T-cell (primary cell): ENCODE results near the gene SPAG17. TPM values are rescaled to one million over a fixed set of nuclear protein-coding genes. Genes with fewer than 3 reads are reported as not detected.

Experiments
- ATAC-seq, 4 experiments: fragments of 200-7000 bp in 3 of 4; fragments of 150-1000 bp in 1 of 4; cut with Tn5 transposase; replicated peaks in 1 of 4; 1 replicate in 3 of 4; 2 replicates in 1 of 4; pipeline ENCODE4 v1.10.0; 2021; ENCODE audit warnings: moderate library complexity in 3 of 4, mild to moderate bottlenecking in 2 of 4, moderate number of reproducible peaks in 1 of 4
- CTCF ChIA-PET, 2 donors: fragments of 300-600 bp; sonication (Branson Sonifier 250); formaldehyde crosslinking; loops; one replicate each; lab custom pipeline; 2022; ENCODE audit warnings: antibody characterized with exemption in 2 of 2; lab: Charles Lee
- POLR2A ChIA-PET, 2 donors: fragments of 300-600 bp; sonication (Branson Sonifier 250); formaldehyde crosslinking; loops; one replicate each; lab custom pipeline; 2022; ENCODE audit warnings: antibody characterized with exemption in 2 of 2; lab: Charles Lee
- DNase-seq, 35 experiments: peaks; one replicate each; pipeline versions ENCODE4 v3.0.0 to v3.0.0-alpha.2; 2013 to 2023
- H3K27ac ChIP-seq: one replicate; pipeline ENCODE4 v1.5.1; 2013; ENCODE audit warnings: low read length
- H3K27me3 ChIP-seq, 2 experiments: replicated peaks in 1 of 2; 1 replicate in 1 of 2; 2 replicates in 1 of 2; pipeline versions ENCODE4 v1.6.1 to v1.7.0; 2013; ENCODE audit warnings: low read length in 1 of 2, mixed read lengths in 1 of 2; ENCODE audit not compliant: control insufficient read depth in 2 of 2, insufficient read depth in 2 of 2; ENCODE audit errors: extremely low read depth in 1 of 2
- H3K36me3 ChIP-seq, 2 donors: 1 replicate in 1 of 2; 2 replicates in 1 of 2; pipeline versions ENCODE4 v1.6.1 to v1.7.0; 2013; ENCODE audit warnings: low read length in 1 of 2; ENCODE audit not compliant: control insufficient read depth in 2 of 2, insufficient read depth in 1 of 2; ENCODE audit errors: extremely low read depth in 1 of 2
- H3K4me1 ChIP-seq, 2 experiments: 1 replicate in 1 of 2; 2 replicates in 1 of 2; pipeline versions ENCODE4 v1.6.1 to v1.7.0; 2013; ENCODE audit warnings: low read length in 2 of 2, mixed read lengths in 1 of 2; ENCODE audit not compliant: insufficient read depth in 2 of 2, control insufficient read depth in 1 of 2; ENCODE audit errors: extremely low read depth in 1 of 2
- H3K4me3 ChIP-seq, 2 donors: 1 replicate in 1 of 2; 2 replicates in 1 of 2; pipeline versions ENCODE4 v1.5.1 to v1.7.0; 2013; ENCODE audit warnings: mild to moderate bottlenecking in 2 of 2, low read length in 1 of 2, moderate library complexity in 1 of 2; ENCODE audit not compliant: control insufficient read depth in 1 of 2; ENCODE audit errors: extremely low read depth in 1 of 2
- H3K9me3 ChIP-seq: 2 replicates; pipeline ENCODE4 v1.7.0; 2013
- H3K27ac Mint-ChIP-seq, 2 donors: one replicate each; pipeline ENCODE4 v1.8.0; 2020 to 2021; ENCODE audit warnings: mild to moderate bottlenecking in 2 of 2, mixed read lengths in 2 of 2
- H3K27me3 Mint-ChIP-seq, 2 donors: one replicate each; pipeline ENCODE4 v1.8.0; 2021 to 2022; ENCODE audit warnings: mixed read lengths in 2 of 2
- H3K36me3 Mint-ChIP-seq: one replicate; pipeline ENCODE4 v1.8.0; 2021; ENCODE audit warnings: mixed read lengths
- H3K4me1 Mint-ChIP-seq, 3 donors: one replicate each; pipeline ENCODE4 v1.8.0; 2020 to 2022; ENCODE audit warnings: mixed read lengths in 3 of 3, mild to moderate bottlenecking in 1 of 3
- H3K4me3 Mint-ChIP-seq, 3 donors: one replicate each; pipeline ENCODE4 v1.8.0; 2020 to 2022; ENCODE audit warnings: mild to moderate bottlenecking in 3 of 3, mixed read lengths in 3 of 3, moderate library complexity in 3 of 3
- H3K9me3 Mint-ChIP-seq, 3 donors: one replicate each; pipeline ENCODE4 v1.8.0; 2020 to 2022; ENCODE audit warnings: mixed read lengths in 3 of 3
- WGBS: methylation state at CpG from one replicate; pipeline ENCODE4 v1.1.5; 2013; ENCODE audit warnings: missing lambda C conversion rate; ENCODE audit not compliant: insufficient coverage; 5-methylcytosine and 5-hydroxymethylcytosine counted together
- total RNA-seq, 35 experiments: library from RNA in 6 of 35; stranded (reverse) in 6 of 35; fragments of 120-200 nt in 1 of 35; gene quantifications; one replicate each; pipeline versions ENCODE4 v1.2.1 to v1.2.4 and lab custom pipeline; 2013 to 2026

The SPAG17 gene
- total RNA-seq, 5 donors from 2014 or later (not counting 1 experiment from before 2014, with no cell fraction given): not detected

DNA sequence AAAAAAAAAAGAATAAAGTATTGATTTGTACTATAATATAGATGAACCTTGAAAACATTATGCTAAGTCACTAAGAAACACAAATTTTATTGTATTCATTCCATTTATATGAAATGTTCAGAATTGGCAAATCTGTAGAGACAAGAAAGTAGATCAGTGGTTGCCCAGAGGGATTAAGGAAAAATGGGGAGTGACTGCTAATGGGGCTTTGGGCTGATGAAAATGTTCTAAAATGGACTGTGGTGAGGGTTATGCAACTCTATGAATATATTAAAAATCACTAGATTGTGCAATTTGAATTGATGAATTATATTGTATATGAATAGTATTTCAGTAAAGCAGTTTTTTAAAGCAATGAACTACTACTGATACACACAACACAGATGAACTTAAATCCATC, 265.7 kb downstream of the SPAG17 start:
- no peaks in the 10 kb centered on the region for H3K27me3 Mint-ChIP-seq
- H3K4me1 ChIP-seq: no peaks in the 10 kb centered on the region
- no peak overlapping the region for H3K27ac Mint-ChIP-seq
- H3K27ac ChIP-seq: no peak overlapping the region
- peaks cover 0 to 7% (median 0%) of the 10 kb centered on the region in 3 donors for H3K9me3 Mint-ChIP-seq
- POLR2A ChIA-PET: no interaction called here
- peaks cover 7 to 15% (median 11%) of the 10 kb centered on the region in 3 donors for H3K4me1 Mint-ChIP-seq
- peaks cover 0 to 43% of the 10 kb centered on the region in 2 donors for H3K36me3 ChIP-seq
- DNase-seq (no peak), ATAC-seq (no peak)
- no peaks in the 10 kb centered on the region for H3K27me3 ChIP-seq
- CTCF ChIA-PET: no interaction called here
- H3K9me3 ChIP-seq: no peaks in the 10 kb centered on the region
- H3K36me3 Mint-ChIP-seq: peaks cover 45% of the 10 kb centered on the region
- no peak overlapping the region for H3K4me3 ChIP-seq
- H3K4me3 Mint-ChIP-seq: no peak overlapping the region

DNA sequence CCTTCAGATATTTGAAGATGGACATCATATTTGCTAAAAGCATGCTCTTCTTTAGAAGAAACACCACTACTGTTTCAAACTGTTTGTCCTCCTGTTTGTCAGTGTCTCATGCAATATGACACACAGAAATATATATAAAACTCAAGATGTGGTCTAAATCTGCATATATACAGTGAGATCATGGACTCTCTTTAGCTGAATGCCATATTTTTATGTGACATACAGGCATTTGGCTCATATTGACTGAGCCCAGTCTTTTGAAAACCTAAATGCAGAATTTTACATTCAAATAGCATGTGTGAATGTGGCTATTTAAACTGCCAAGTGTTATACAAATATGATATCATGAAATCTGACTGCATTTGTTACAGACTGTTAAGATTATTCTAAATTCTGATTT, 274.0 kb downstream of the SPAG17 start:
- no peaks in the 10 kb centered on the region for H3K4me1 ChIP-seq
- no peaks in the 10 kb centered on the region for H3K9me3 ChIP-seq
- peaks cover 3 to 83% of the 10 kb centered on the region in 2 donors for H3K36me3 ChIP-seq
- H3K27ac ChIP-seq: no peak overlapping the region
- H3K9me3 Mint-ChIP-seq: peaks cover 0 to 10% (median 0%) of the 10 kb centered on the region in 3 donors
- no peak overlapping the region for H3K27ac Mint-ChIP-seq
- ChIA-PET POLR2A (no interaction called here), CTCF (no interaction called here)
- no peaks in the 10 kb centered on the region for H3K27me3 Mint-ChIP-seq
- H3K4me1 Mint-ChIP-seq: peaks cover 8 to 11% (median 9%) of the 10 kb centered on the region in 3 donors
- H3K27me3 ChIP-seq: no peaks in the 10 kb centered on the region
- H3K36me3 Mint-ChIP-seq: peaks cover 69% of the 10 kb centered on the region
- H3K4me3 ChIP-seq: no peak overlapping the region
- no peak for ATAC-seq
- no peak for DNase-seq
- H3K4me3 Mint-ChIP-seq: no peak overlapping the region

DNA sequence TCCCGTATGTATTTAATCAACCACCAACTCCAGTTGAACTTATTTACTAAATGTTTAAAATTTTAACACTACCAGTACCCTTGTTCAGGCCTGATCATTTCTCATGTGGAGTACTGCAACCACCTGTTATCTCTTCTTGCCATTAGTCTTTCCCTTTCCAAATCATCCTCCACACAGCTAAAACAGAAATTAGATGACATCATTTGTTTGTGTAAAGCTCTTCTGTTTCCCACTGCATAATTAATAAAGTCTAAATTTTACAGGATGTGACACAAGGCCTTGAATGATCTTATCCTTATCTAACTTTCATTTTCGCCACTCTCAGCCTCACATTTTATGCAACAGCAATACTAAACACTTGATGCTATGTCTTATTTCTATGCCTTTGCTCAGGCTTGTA, 280.0 kb downstream of the SPAG17 start:
- H3K4me1 ChIP-seq: no peaks in the 10 kb centered on the region
- H3K9me3 ChIP-seq: no peaks in the 10 kb centered on the region
- H3K36me3 ChIP-seq: peaks cover 3 to 64% of the 10 kb centered on the region in 2 donors
- H3K4me1 Mint-ChIP-seq: no peaks in the 10 kb centered on the region
- peaks cover 60% of the 10 kb centered on the region for H3K36me3 Mint-ChIP-seq
- ChIA-PET POLR2A (no interaction called here), CTCF (interaction anchor here in 1 of 2 donors (1.7 kb wide), 1 partner anchor 9 kb away, joined by 5 read pairs; no protein-coding TSS in a partner anchor)
- H3K4me3 ChIP-seq: no peak overlapping the region
- H3K27me3 ChIP-seq: no peaks in the 10 kb centered on the region
- ATAC-seq (no peak), DNase-seq (no peak)
- H3K27me3 Mint-ChIP-seq: no peaks in the 10 kb centered on the region
- H3K27ac Mint-ChIP-seq: no peak overlapping the region
- no peak overlapping the region for H3K27ac ChIP-seq
- H3K9me3 Mint-ChIP-seq: no peaks in the 10 kb centered on the region
- H3K4me3 Mint-ChIP-seq: no peak overlapping the region
- WGBS: 100% methylated on average over 2 of the region's 2 CpGs

DNA sequence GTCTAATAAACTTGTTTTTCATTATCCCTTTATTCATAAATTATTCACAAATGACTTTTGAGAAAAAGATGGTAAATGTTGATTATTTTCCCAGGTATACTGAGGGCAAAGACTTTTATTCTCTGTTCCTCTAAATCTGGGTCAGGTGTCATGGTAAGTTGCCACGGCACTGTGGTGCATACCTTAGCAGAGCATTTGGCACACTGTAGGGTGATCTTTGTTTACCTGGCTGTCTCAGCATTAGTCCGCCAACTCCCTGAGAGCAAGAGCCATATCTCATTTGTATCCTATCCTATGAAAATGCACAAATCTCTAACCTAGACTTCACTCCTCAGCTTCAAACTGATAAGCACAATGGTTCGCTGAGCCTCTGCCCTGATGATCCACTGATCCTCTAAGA, 280.5 kb downstream of the SPAG17 start:
- no peak overlapping the region for H3K27ac ChIP-seq
- Mint-ChIP-seq H3K4me1 (no peaks in the 10 kb centered on the region), H3K36me3 (peaks cover 57% of the 10 kb centered on the region), H3K27me3 (no peaks in the 10 kb centered on the region), H3K9me3 (no peaks in the 10 kb centered on the region), H3K27ac (no peak overlapping the region), H3K4me3 (no peak overlapping the region)
- peaks cover 3 to 62% of the 10 kb centered on the region in 2 donors for H3K36me3 ChIP-seq
- ATAC-seq (no peak), DNase-seq (no peak)
- no peaks in the 10 kb centered on the region for H3K27me3 ChIP-seq
- WGBS: 100% methylated on average over 3 of the region's 3 CpGs
- H3K4me1 ChIP-seq: no peaks in the 10 kb centered on the region
- ChIA-PET POLR2A (no interaction called here), CTCF (no interaction called here)
- H3K9me3 ChIP-seq: no peaks in the 10 kb centered on the region
- H3K4me3 ChIP-seq: no peak overlapping the region
